ENCODE data around the gene FGFRL1. TPM values are rescaled to one million over a fixed set of nuclear protein-coding genes. Genes with fewer than 3 reads are reported as not detected.

FGFRL1 gene
- total and polyA plus RNA-seq, 2 donors from 2014 or later = 22.0 to 25.5 TPM

GRCh38 chr4:965766-966134 is 45.7 kb upstream of the FGFRL1 start:
- TF ChIP-seq CTCF (IDR thresholded peaks at IDR 0.05; ENCODE audit: borderline replicate concordance, extremely low read depth, insufficient read depth) = no peak
- intact Hi-C loops (cut with DNase I) = no loop called here
- Histone ChIP-seq H3K27me3 (ENCODE audit: control insufficient read depth, insufficient read depth, low read length) (no peaks in the 10 kb centered on the region), H3K4me3 (ENCODE audit: low read length in 3 of 3) (no peak overlapping the region), H3K27ac (ENCODE audit: low read depth in 2 of 2, low read length in 2 of 2) (no peak overlapping the region), H3K4me1 (ENCODE audit: control insufficient read depth in 2 of 3, insufficient read depth in 2 of 3, low read depth in 1 of 3, low read length in 3 of 3) (peaks cover 0 to 3% (median 0%) of the 10 kb centered on the region in 3 donors), H3K9ac (ENCODE audit: low read length in 3 of 3) (no peak overlapping the region), H3K36me3 (ENCODE audit: control insufficient read depth in 2 of 3, insufficient read depth in 3 of 3, low read length in 3 of 3) (no peaks in the 10 kb centered on the region), H3K9me3 (ENCODE audit: control insufficient read depth in 2 of 3, insufficient read depth in 1 of 3, low read length in 3 of 3) (no peaks in the 10 kb centered on the region)
- FAIRE-seq (no peak), DNase-seq (peak in 1 of 5 donors; percentile 68)

GRCh38 chr4:966266-967112 is 44.9 kb upstream of the FGFRL1 start:
- Histone ChIP-seq H3K4me3 (ENCODE audit: low read length in 3 of 3) (no peak overlapping the region), H3K9ac (ENCODE audit: low read length in 3 of 3) (no peak overlapping the region), H3K36me3 (ENCODE audit: control insufficient read depth in 2 of 3, insufficient read depth in 3 of 3, low read length in 3 of 3) (no peaks in the 10 kb centered on the region), H3K27ac (ENCODE audit: low read depth in 2 of 2, low read length in 2 of 2) (no peak overlapping the region), H3K27me3 (ENCODE audit: control insufficient read depth, insufficient read depth, low read length) (no peaks in the 10 kb centered on the region), H3K9me3 (ENCODE audit: control insufficient read depth in 2 of 3, insufficient read depth in 1 of 3, low read length in 3 of 3) (no peaks in the 10 kb centered on the region), H3K4me1 (ENCODE audit: control insufficient read depth in 2 of 3, insufficient read depth in 2 of 3, low read depth in 1 of 3, low read length in 3 of 3) (peaks cover 0 to 6% (median under 1%) of the 10 kb centered on the region in 3 donors)
- intact Hi-C loops (cut with DNase I) = no loop called here
- FAIRE-seq (no peak), DNase-seq (peak in 1 of 5 donors; percentile 80)
- TF ChIP-seq CTCF (IDR thresholded peaks at IDR 0.05; ENCODE audit: borderline replicate concordance, extremely low read depth, insufficient read depth) = no peak

GRCh38 chr4:967113-968104 is 44.0 kb upstream of the FGFRL1 start:
- Histone ChIP-seq H3K9ac (ENCODE audit: low read length in 3 of 3) (no peak overlapping the region), H3K4me3 (ENCODE audit: low read length in 3 of 3) (no peak overlapping the region), H3K36me3 (ENCODE audit: control insufficient read depth in 2 of 3, insufficient read depth in 3 of 3, low read length in 3 of 3) (no peaks in the 10 kb centered on the region), H3K9me3 (ENCODE audit: control insufficient read depth in 2 of 3, insufficient read depth in 1 of 3, low read length in 3 of 3) (no peaks in the 10 kb centered on the region), H3K27me3 (ENCODE audit: control insufficient read depth, insufficient read depth, low read length) (no peaks in the 10 kb centered on the region), H3K27ac (ENCODE audit: low read depth in 2 of 2, low read length in 2 of 2) (no peak overlapping the region), H3K4me1 (ENCODE audit: control insufficient read depth in 2 of 3, insufficient read depth in 2 of 3, low read depth in 1 of 3, low read length in 3 of 3) (peaks cover 0 to 15% (median 5%) of the 10 kb centered on the region in 3 donors)
- peak; percentile 28 to 78 (median 49) for DNase-seq
- FAIRE-seq = no peak
- intact Hi-C loops (cut with DNase I) = no loop called here
- no peak for TF ChIP-seq CTCF (IDR thresholded peaks at IDR 0.05; ENCODE audit: borderline replicate concordance, extremely low read depth, insufficient read depth)
